ENCODE measurements around the gene NR1D1. TPM values are rescaled to one million over a fixed set of nuclear protein-coding genes. Genes with fewer than 3 reads are reported as not detected.
A peak's percentile ranks its signal among the peaks of the same experiment; 100 is the strongest.

NR1D1 gene
- total and polyA plus RNA-seq, 2 of the 8 experiments (the other 6 are each of a cell fraction or from before 2014, with no cell fraction given): 1.5 to 4.6 TPM

- Histone ChIP-seq H4K20me1 (replicated peaks in 1 of 2; ENCODE audit: control insufficient read depth in 1 of 2, insufficient read depth in 2 of 2, low read length in 2 of 2) (peaks cover 0 to 1% of the 10 kb centered on the region in 2 experiments), H2BK12ac (ENCODE audit: low read depth, low read length) (no peak overlapping the region), H3K79me1 (ENCODE audit: low read depth, low read length) (peaks cover 2% of the 10 kb centered on the region; the same call in 1 of the 2 replicates), H3K23me2 (ENCODE audit: low read depth, low read length) (no peaks in the 10 kb centered on the region), H3K9ac (replicated peaks in 1 of 4; ENCODE audit: extremely low read depth in 1 of 4, low read depth in 3 of 4, low read length in 3 of 4) (no peak overlapping the region), H2AFZ (ENCODE audit: low read length) (no peak overlapping the region), H3K4ac (replicated peaks; ENCODE audit: insufficient read length, low read depth, low read length) (no peak overlapping the region), H3K4me1 (replicated peaks in 1 of 4; ENCODE audit: control insufficient read depth in 3 of 4, insufficient read depth in 4 of 4, low read length in 3 of 4) (peaks cover 1 to 28% (median 5%) of the 10 kb centered on the region in 4 experiments), H3K36me3 (ENCODE audit: control insufficient read depth in 2 of 4, insufficient read depth in 4 of 4, low read length in 3 of 4) (peaks cover 0 to 30% (median 14%) of the 10 kb centered on the region in 4 experiments; a peak in 5 of 8 replicates), H3K27ac (ENCODE audit: low read depth, low read length) (no peak overlapping the region), H3K79me2 (ENCODE audit: control insufficient read depth in 1 of 2, insufficient read depth in 2 of 2, low read length in 2 of 2) (no peaks in the 10 kb centered on the region; a peak in 1 of 4 replicates), H4K8ac (ENCODE audit: extremely low read depth, insufficient read depth, low read length) (peak overlapping the region; percentile 75; the same call in 1 of the 2 replicates), H2BK120ac (replicated peaks; ENCODE audit: low read depth, low read length) (no peak overlapping the region), H4K5ac (ENCODE audit: insufficient read length, low read depth, low read length) (no peak overlapping the region), H3K4me3 (ENCODE audit: extremely low read depth in 1 of 4, insufficient read depth in 2 of 4, low read depth in 3 of 4, low read length in 4 of 4) (no peak overlapping the region), H3K56ac (replicated peaks; ENCODE audit: insufficient read length, low read depth, low read length) (no peak overlapping the region), H2BK5ac (ENCODE audit: low read depth, low read length) (no peak overlapping the region), H4K91ac (replicated peaks; ENCODE audit: insufficient read length, low read length) (no peak overlapping the region), H2AK5ac (ENCODE audit: low read depth, low read length) (no peak overlapping the region), H3K14ac (ENCODE audit: insufficient read length) (no peak overlapping the region), H3K23ac (ENCODE audit: insufficient read length) (no peak overlapping the region), H3K9me3 (ENCODE audit: insufficient read depth in 2 of 2, low read depth in 1 of 2, low read length in 1 of 2) (no peaks in the 10 kb centered on the region), H2BK20ac (ENCODE audit: low read length) (no peak overlapping the region), H3K4me2 (ENCODE audit: insufficient read depth in 1 of 2, low read depth in 2 of 2, low read length in 2 of 2) (no peak overlapping the region), H3K18ac (ENCODE audit: extremely low read depth, low read length) (no peak overlapping the region), H3K27me3 (replicated peaks in 1 of 4; ENCODE audit: control insufficient read depth in 3 of 4, extremely low read depth in 1 of 4, insufficient read depth in 3 of 4, low read length in 3 of 4) (peaks cover 0 to 4% (median under 1%) of the 10 kb centered on the region in 4 experiments; a peak in 2 of 7 replicates), H2BK15ac (ENCODE audit: low read length) (no peak overlapping the region)
- DNase-seq (ENCODE audit: low read depth in 1 of 2, low spot score in 2 of 2) (no peak), FAIRE-seq (no peak)
- TF ChIP-seq BCL11A (IDR thresholded peaks at IDR 0.05; ENCODE audit: low read depth in 2 of 2, low read length in 2 of 2): no peak
- TF ChIP-seq TAF1 (IDR thresholded peaks at IDR 0.05; ENCODE audit: low read depth, low read length): no peak
- TF ChIP-seq GABPA (IDR thresholded peaks at IDR 0.05; ENCODE audit: borderline replicate concordance, insufficient read depth, low read length): no peak
- no peak for TF ChIP-seq CHD1 (IDR thresholded peaks at IDR 0.05; ENCODE audit: low read depth, low read length)
- TF ChIP-seq TBP (IDR thresholded peaks at IDR 0.05; ENCODE audit: low read depth, low read length): no peak
- TF ChIP-seq SP4 (IDR thresholded peaks at IDR 0.05; ENCODE audit: low read length): no peak
- TF ChIP-seq TAF7 (optimal IDR thresholded peaks at IDR 0.05; ENCODE audit: borderline replicate concordance, low read depth, low read length): no peak
- no peak for TF ChIP-seq USF2 (IDR thresholded peaks at IDR 0.05; ENCODE audit: low read length)
- POLR2A ChIA-PET (ENCODE audit: partially characterized antibody): interaction anchor here (0.6 to 20.8 kb wide), 8 partner anchors 9 to 44 kb away, joined by 3 to 399 read pairs (median 4); partner anchors contain the start of genes MSL1 and THRA
- WGBS, 2 experiments (ENCODE audit: extremely low coverage in 1 of 2, insufficient coverage in 1 of 2, insufficient read length in 1 of 2, insufficient replicate concordance in 2 of 2, low coverage in 1 of 2, low lambda C conversion rate in 2 of 2, missing lambda C conversion rate in 1 of 2): 90% methylated on average over 26 of the region's 29 CpGs; no CpG with 5 or more reads in 1 of the 2 experiments
- CTCF ChIA-PET (ENCODE audit: partially characterized antibody): interaction anchor here (0.6 to 8.5 kb wide), 6 partner anchors 14 to 199 kb away, joined by 3 to 85 read pairs (median 6); no protein-coding TSS in a partner anchor
These were observed 7.3 kb downstream of the NR1D1 start for GRCh38 chr17:40093005-40093579.

All from H1 (cell line).